ENCODE data around the gene PDAP1. TPM values are rescaled to one million over a fixed set of nuclear protein-coding genes. Genes with fewer than 3 reads are reported as not detected.

Gene PDAP1
- total RNA-seq, 1 experiment from 2014 or later, result 147 TPM

- no peaks in the 10 kb centered on the region for H3K9me3 ChIP-seq (ENCODE audit: control insufficient read depth, insufficient read depth, low read depth, low read length)
- CTCF ChIA-PET, result no interaction called here
- POLR2A ChIA-PET, result interaction anchor here (0.5 kb wide), 1 partner anchor 50 kb away, joined by 4 read pairs; no protein-coding TSS in a partner anchor
- H3K36me3 ChIP-seq (ENCODE audit: control insufficient read depth, insufficient read depth, low read length), result peaks cover 10% of the 10 kb centered on the region
- H3K27ac ChIP-seq (ENCODE audit: low read length), result no peak overlapping the region
- no peak for ATAC-seq
- H3K4me1 ChIP-seq (ENCODE audit: control insufficient read depth, insufficient read depth, low read length), result no peaks in the 10 kb centered on the region
- TF ChIP-seq CTCF (IDR thresholded peaks at IDR 0.05) (no peak), POLR2AphosphoS5 (IDR thresholded peaks at IDR 0.05; ENCODE audit: low read depth, low read length) (no peak), REST (IDR thresholded peaks at IDR 0.05; ENCODE audit: insufficient read depth in 1 of 2, low read depth in 2 of 2, low read length in 1 of 2) (no peak), SIN3A (IDR thresholded peaks at IDR 0.05; ENCODE audit: borderline replicate concordance, insufficient read depth, low read depth, low read length) (no peak), TCF7L2 (IDR thresholded peaks at IDR 0.05; ENCODE audit: low read depth, low read length) (no peak)
- DNase-seq (ENCODE audit: low read depth, low spot score), result no peak
- in situ Hi-C loops (cut with HindIII; ENCODE audit: low pct_unique_long_range_greater_than_20kb, low sequenced_read_pairs), result no loop called here
- BruUV-seq (replicated peaks), result no TSS peak
- no peak overlapping the region for H3K4me3 ChIP-seq (ENCODE audit: low read depth in 2 of 2, low read length in 2 of 2)
- no peaks in the 10 kb centered on the region for H3K27me3 ChIP-seq (ENCODE audit: control insufficient read depth, insufficient read depth, low read length)
- intact Hi-C loops (cut with micrococcal nuclease; ENCODE audit: unreplicated experiment), result no loop called here
Measured at GRCh38 chr7:99424932-99425730, 16.7 kb upstream of the PDAP1 start.

- H3K4me1 ChIP-seq (ENCODE audit: control insufficient read depth, insufficient read depth, low read length), result no peaks in the 10 kb centered on the region
- CTCF ChIA-PET, result no interaction called here
- in situ Hi-C loops (cut with HindIII; ENCODE audit: low pct_unique_long_range_greater_than_20kb, low sequenced_read_pairs) (no loop called here), intact Hi-C loops (cut with micrococcal nuclease; ENCODE audit: unreplicated experiment) (no loop called here)
- no peak for ATAC-seq
- POLR2A ChIA-PET, result no interaction called here
- no peak overlapping the region for H3K27ac ChIP-seq (ENCODE audit: low read length)
- TF ChIP-seq CTCF (IDR thresholded peaks at IDR 0.05) (no peak), TCF7L2 (IDR thresholded peaks at IDR 0.05; ENCODE audit: low read depth, low read length) (no peak)
- no peak overlapping the region for H3K4me3 ChIP-seq (ENCODE audit: low read depth in 2 of 2, low read length in 2 of 2)
- DNase-seq (ENCODE audit: low read depth, low spot score), result no peak
- no peaks in the 10 kb centered on the region for H3K27me3 ChIP-seq (ENCODE audit: control insufficient read depth, insufficient read depth, low read length)
- no peaks in the 10 kb centered on the region for H3K9me3 ChIP-seq (ENCODE audit: control insufficient read depth, insufficient read depth, low read depth, low read length)
- H3K36me3 ChIP-seq (ENCODE audit: control insufficient read depth, insufficient read depth, low read length), result peaks cover 4% of the 10 kb centered on the region
- BruUV-seq (replicated peaks), result TSS peak; percentile 55
Measured at GRCh38 chr7:99422625-99423024, 14.2 kb upstream of the PDAP1 start.
